ENCODE results near the gene PCDHA2. TPM values are rescaled to one million over a fixed set of nuclear protein-coding genes. Genes with fewer than 3 reads are reported as not detected.
"Not testable (repeated sequence)": the region's sequence is repeated elsewhere in the genome, so short reads cannot be mapped to it uniquely, and the experiment has no call there.

The PCDHA2 gene
- total RNA-seq, 1 experiment from 2014 or later = 2.4 TPM

GRCh38 chr5:140829511-140830501, 35.2 kb downstream of the PCDHA2 start:
- H3K27ac Mint-ChIP-seq; H3K4me1 Mint-ChIP-seq; H3K27me3 Mint-ChIP-seq (ENCODE audit: low read depth); H3K4me3 Mint-ChIP-seq; DNase-seq (ENCODE audit: low spot score); H3K9me3 Mint-ChIP-seq; ATAC-seq; POLR2A ChIA-PET: not testable (repeated sequence)
- CTCF ChIA-PET = interaction anchor here (1.1 to 3.6 kb wide), 3 partner anchors 12 to 44 kb away, joined by 3 to 24 read pairs (median 15); partner anchors contain the start of genes PCDHA1, PCDHA4 and PCDHA8
- peaks cover 21% of the 10 kb centered on the region for H3K36me3 Mint-ChIP-seq

GRCh38 chr5:140833993-140834392, 39.3 kb downstream of the PCDHA2 start, which contains the start of gene PCDHA7:
TSS of gene PCDHA7 (plus strand) at chr5:140834269. CDS start at chr5:140834384, 115 bp downstream.
- peaks cover 5% of the 10 kb centered on the region; the same call in 1 of the 2 replicates for H3K9me3 Mint-ChIP-seq
- peak within 1 kb of the TSS; percentile 93 for H3K27ac Mint-ChIP-seq
- POLR2A ChIA-PET = no interaction called here
- TF ChIP-seq ZBTB43 (CRISPR knock-in tag; IDR thresholded peaks at IDR 0.05) = no peak
- no peak for TF ChIP-seq NFE2L1 (CRISPR knock-in tag; IDR thresholded peaks at IDR 0.05)
- no peak for TF ChIP-seq USF1 (CRISPR knock-in tag; IDR thresholded peaks at IDR 0.05)
- TF ChIP-seq ERG (CRISPR knock-in tag; IDR thresholded peaks at IDR 0.05) = no peak
- no peak for TF ChIP-seq ZNF532 (CRISPR knock-in tag; IDR thresholded peaks at IDR 0.05; ENCODE audit: borderline replicate concordance)
- TF ChIP-seq GTF2I (CRISPR knock-in tag; conservative IDR thresholded peaks at IDR 0.05) = no peak
- no peak for TF ChIP-seq ZNF219 (CRISPR knock-in tag; IDR thresholded peaks at IDR 0.05; ENCODE audit: borderline replicate concordance)
- no peak for TF ChIP-seq ARID4B (CRISPR knock-in tag; IDR thresholded peaks at IDR 0.05; ENCODE audit: borderline replicate concordance)
- TF ChIP-seq ZNF281 (CRISPR knock-in tag; IDR thresholded peaks at IDR 0.05) = no peak
- TF ChIP-seq CTCF (IDR thresholded peaks at IDR 0.05) = no peak
- no peak for TF ChIP-seq RORB (CRISPR knock-in tag; IDR thresholded peaks at IDR 0.05)
- TF ChIP-seq CDX4 (CRISPR knock-in tag; IDR thresholded peaks at IDR 0.05; ENCODE audit: borderline replicate concordance) = no peak
- TF ChIP-seq JUN (CRISPR knock-in tag; IDR thresholded peaks at IDR 0.05) = no peak
- no peak for TF ChIP-seq GABPB1 (CRISPR knock-in tag; IDR thresholded peaks at IDR 0.05)

More at GRCh38 chr5:140833993-140834392, 39.3 kb downstream of the PCDHA2 start, which contains the start of gene PCDHA7:
- no peaks in the 10 kb centered on the region for H3K27me3 Mint-ChIP-seq (ENCODE audit: low read depth)
- CTCF ChIA-PET = interaction anchor here (0.7 to 2.0 kb wide), 6 partner anchors 11 to 48 kb away, joined by 3 to 7 read pairs (median 4); partner anchors contain the start of genes PCDHA1 and PCDHA10
- DNase-seq (ENCODE audit: low spot score) (no peak), ATAC-seq (no peak)
- no peaks in the 10 kb centered on the region for H3K4me1 Mint-ChIP-seq
- H3K4me3 Mint-ChIP-seq = peak within 1 kb of the TSS; percentile 87
- H3K36me3 Mint-ChIP-seq = peaks cover 27% of the 10 kb centered on the region

All from WTC11 (cell line).